Endodermal cell (in vitro differentiated cells): ENCODE results near the gene COL4A2. TPM values are rescaled to one million over a fixed set of nuclear protein-coding genes. Genes with fewer than 3 reads are reported as not detected.

Experiments used
- DNase-seq: peaks from one replicate; pipeline ENCODE4 v3.0.0-alpha.2; 2017
- H3K27ac ChIP-seq: 2 replicates; pipeline ENCODE4 v1.5.1; 2013; ENCODE audit warnings: mild to moderate bottlenecking, low read depth, low read length, moderate library complexity
- H3K27me3 ChIP-seq: 2 replicates; pipeline ENCODE4 v1.6.1; 2013; ENCODE audit warnings: mild to moderate bottlenecking, low read length, moderate library complexity; ENCODE audit not compliant: insufficient read depth, control insufficient read depth, poor library complexity, severe bottlenecking
- H3K36me3 ChIP-seq: 2 replicates; pipeline ENCODE4 v1.7.0; 2013; ENCODE audit warnings: mild to moderate bottlenecking, low read length, moderate library complexity; ENCODE audit not compliant: control insufficient read depth, insufficient read depth
- H3K4me1 ChIP-seq: one replicate; pipeline ENCODE4 v1.7.0; 2013; ENCODE audit warnings: low read length; ENCODE audit not compliant: control insufficient read depth, insufficient read depth
- H3K4me3 ChIP-seq: 2 replicates; pipeline ENCODE4 v1.5.1; 2013; ENCODE audit warnings: mild to moderate bottlenecking, low read length, moderate library complexity
- H3K9ac ChIP-seq: 2 replicates; pipeline ENCODE4 v1.6.1; 2013; ENCODE audit warnings: mild to moderate bottlenecking, low read length, moderate library complexity; ENCODE audit not compliant: poor library complexity, severe bottlenecking; ENCODE audit errors: extremely low read depth
- H3K9me3 ChIP-seq: 2 replicates; pipeline ENCODE4 v1.6.1; 2013; ENCODE audit warnings: mild to moderate bottlenecking, low read length, moderate library complexity; ENCODE audit not compliant: control insufficient read depth
- H3K27ac Mint-ChIP-seq: 2 replicates; pipeline ENCODE4 v1.8.0; 2020; ENCODE audit warnings: mixed read lengths
- H3K27me3 Mint-ChIP-seq: 2 replicates; pipeline ENCODE4 v1.8.0; 2021; ENCODE audit warnings: mild to moderate bottlenecking, mixed read lengths; ENCODE audit not compliant: insufficient read depth
- H3K36me3 Mint-ChIP-seq: 2 replicates; pipeline ENCODE4 v1.8.0; 2020; ENCODE audit warnings: low read depth, mixed read lengths
- H3K4me1 Mint-ChIP-seq: 2 replicates; pipeline ENCODE4 v1.8.0; 2020; ENCODE audit warnings: mixed read lengths
- H3K4me3 Mint-ChIP-seq: 2 replicates; pipeline ENCODE4 v1.8.0; 2020; ENCODE audit warnings: mild to moderate bottlenecking, moderate library complexity, mixed read lengths
- H3K9me3 Mint-ChIP-seq: 2 replicates; pipeline ENCODE4 v1.8.0; 2020; ENCODE audit warnings: mild to moderate bottlenecking, mixed read lengths
- WGBS, 2 experiments: methylation state at CpG; one replicate each; pipeline versions ENCODE4 v1.1.5 to v1.1.7; 2013; ENCODE audit warnings: missing lambda C conversion rate in 2 of 2, mixed read lengths in 1 of 2; ENCODE audit not compliant: insufficient coverage in 1 of 2, insufficient read length in 1 of 2; 5-methylcytosine and 5-hydroxymethylcytosine counted together
- total RNA-seq, 2 donors: library from RNA; stranded (reverse); fragmentation: NEBNext Ultra II Directional in 1 of 2; extraction: Animal tissue kit (Norgen Biotek cat#: 25700) in 1 of 2; gene quantifications; 2 replicates in 1 of 2; 3 replicates in 1 of 2; pipeline ENCODE4 v1.2.1, GENCODE V29; 2021
- TF ChIP-seq, protein P1 (sequence below): fragments of 200-600 bp; sonication (generic); conservative IDR thresholded peaks from 2 replicates; pipeline ENCODE4 v1.5.0; 2021; ENCODE audit warnings: antibody characterized with exemption, mild to moderate bottlenecking

Gene COL4A2
- total RNA-seq, 2 donors from 2014 or later = 388 to 398 TPM

DNA sequence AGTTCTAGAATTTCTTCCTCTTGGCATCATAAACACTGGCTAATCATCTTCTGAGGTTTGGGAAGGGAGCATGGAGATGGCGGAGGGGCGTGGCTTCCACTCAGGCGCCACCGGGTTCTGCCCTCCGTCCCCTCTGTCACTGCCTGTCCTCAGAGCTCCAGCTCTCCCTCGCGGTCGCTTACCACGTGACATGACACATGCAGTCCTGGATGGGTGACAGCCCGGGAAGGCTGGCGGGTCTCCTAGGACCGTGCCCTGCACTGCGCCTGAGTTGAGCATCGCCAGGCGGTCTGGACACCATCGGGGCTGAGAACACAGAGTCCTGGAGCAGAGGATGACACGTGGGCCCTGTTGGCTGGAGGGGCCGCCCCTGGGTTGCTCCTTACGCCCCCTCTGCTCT is 131.1 kb downstream of the COL4A2 start:
- no peaks in the 10 kb centered on the region for H3K9me3 ChIP-seq
- no peak overlapping the region for H3K4me3 ChIP-seq
- no peak overlapping the region for H3K27ac ChIP-seq
- peaks cover 84% of the 10 kb centered on the region for H3K36me3 Mint-ChIP-seq
- no peaks in the 10 kb centered on the region for H3K9me3 Mint-ChIP-seq
- no peaks in the 10 kb centered on the region for H3K4me1 Mint-ChIP-seq
- H3K4me3 Mint-ChIP-seq = no peak overlapping the region
- H3K4me1 ChIP-seq = no peaks in the 10 kb centered on the region
- TF ChIP-seq, protein P1, sequence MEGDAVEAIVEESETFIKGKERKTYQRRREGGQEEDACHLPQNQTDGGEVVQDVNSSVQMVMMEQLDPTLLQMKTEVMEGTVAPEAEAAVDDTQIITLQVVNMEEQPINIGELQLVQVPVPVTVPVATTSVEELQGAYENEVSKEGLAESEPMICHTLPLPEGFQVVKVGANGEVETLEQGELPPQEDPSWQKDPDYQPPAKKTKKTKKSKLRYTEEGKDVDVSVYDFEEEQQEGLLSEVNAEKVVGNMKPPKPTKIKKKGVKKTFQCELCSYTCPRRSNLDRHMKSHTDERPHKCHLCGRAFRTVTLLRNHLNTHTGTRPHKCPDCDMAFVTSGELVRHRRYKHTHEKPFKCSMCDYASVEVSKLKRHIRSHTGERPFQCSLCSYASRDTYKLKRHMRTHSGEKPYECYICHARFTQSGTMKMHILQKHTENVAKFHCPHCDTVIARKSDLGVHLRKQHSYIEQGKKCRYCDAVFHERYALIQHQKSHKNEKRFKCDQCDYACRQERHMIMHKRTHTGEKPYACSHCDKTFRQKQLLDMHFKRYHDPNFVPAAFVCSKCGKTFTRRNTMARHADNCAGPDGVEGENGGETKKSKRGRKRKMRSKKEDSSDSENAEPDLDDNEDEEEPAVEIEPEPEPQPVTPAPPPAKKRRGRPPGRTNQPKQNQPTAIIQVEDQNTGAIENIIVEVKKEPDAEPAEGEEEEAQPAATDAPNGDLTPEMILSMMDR = no peak
- H3K27ac Mint-ChIP-seq = no peak overlapping the region
- no peak overlapping the region for H3K9ac ChIP-seq
- no peaks in the 10 kb centered on the region for H3K27me3 Mint-ChIP-seq
- no peak for DNase-seq
- H3K36me3 ChIP-seq = peaks cover 95% of the 10 kb centered on the region
- H3K27me3 ChIP-seq = no peaks in the 10 kb centered on the region
- WGBS, 2 experiments = 88 to 90% methylated on average over 8 to 19 of the region's 19 CpGs

DNA sequence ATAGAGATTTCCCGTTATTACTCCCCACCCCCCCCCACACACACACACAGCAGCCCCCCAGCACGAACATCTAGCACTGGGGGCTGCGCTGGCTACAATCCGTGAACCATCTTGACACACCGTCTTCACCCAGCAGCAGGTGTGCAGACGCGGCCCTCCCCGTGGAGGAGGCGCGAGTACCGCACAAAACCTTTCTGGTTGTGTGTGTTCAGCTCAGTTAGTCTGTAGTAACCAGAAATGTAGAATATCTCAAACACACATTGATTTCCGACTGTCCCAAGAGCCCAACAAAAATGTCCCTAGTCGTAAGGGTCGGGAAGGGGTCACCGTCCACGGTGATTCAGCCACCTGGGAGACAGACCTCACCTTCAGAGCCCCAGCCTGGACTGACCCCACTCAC is 131.7 kb downstream of the COL4A2 start:
- no peak for DNase-seq
- H3K4me1 Mint-ChIP-seq = no peaks in the 10 kb centered on the region
- H3K9me3 Mint-ChIP-seq = no peaks in the 10 kb centered on the region
- H3K4me3 ChIP-seq = no peak overlapping the region
- H3K27ac Mint-ChIP-seq = peak overlapping the region; percentile 33
- no peaks in the 10 kb centered on the region for H3K9me3 ChIP-seq
- no peak overlapping the region for H3K9ac ChIP-seq
- H3K4me3 Mint-ChIP-seq = no peak overlapping the region
- TF ChIP-seq, protein P1 = no peak
- no peaks in the 10 kb centered on the region for H3K27me3 ChIP-seq
- H3K4me1 ChIP-seq = no peaks in the 10 kb centered on the region
- no peak overlapping the region for H3K27ac ChIP-seq
- 92 to 93% methylated on average over 10 to 16 of the region's 16 CpGs for WGBS, 2 experiments
- no peaks in the 10 kb centered on the region for H3K27me3 Mint-ChIP-seq
- H3K36me3 ChIP-seq = peaks cover 95% of the 10 kb centered on the region
- H3K36me3 Mint-ChIP-seq = peaks cover 85% of the 10 kb centered on the region

DNA sequence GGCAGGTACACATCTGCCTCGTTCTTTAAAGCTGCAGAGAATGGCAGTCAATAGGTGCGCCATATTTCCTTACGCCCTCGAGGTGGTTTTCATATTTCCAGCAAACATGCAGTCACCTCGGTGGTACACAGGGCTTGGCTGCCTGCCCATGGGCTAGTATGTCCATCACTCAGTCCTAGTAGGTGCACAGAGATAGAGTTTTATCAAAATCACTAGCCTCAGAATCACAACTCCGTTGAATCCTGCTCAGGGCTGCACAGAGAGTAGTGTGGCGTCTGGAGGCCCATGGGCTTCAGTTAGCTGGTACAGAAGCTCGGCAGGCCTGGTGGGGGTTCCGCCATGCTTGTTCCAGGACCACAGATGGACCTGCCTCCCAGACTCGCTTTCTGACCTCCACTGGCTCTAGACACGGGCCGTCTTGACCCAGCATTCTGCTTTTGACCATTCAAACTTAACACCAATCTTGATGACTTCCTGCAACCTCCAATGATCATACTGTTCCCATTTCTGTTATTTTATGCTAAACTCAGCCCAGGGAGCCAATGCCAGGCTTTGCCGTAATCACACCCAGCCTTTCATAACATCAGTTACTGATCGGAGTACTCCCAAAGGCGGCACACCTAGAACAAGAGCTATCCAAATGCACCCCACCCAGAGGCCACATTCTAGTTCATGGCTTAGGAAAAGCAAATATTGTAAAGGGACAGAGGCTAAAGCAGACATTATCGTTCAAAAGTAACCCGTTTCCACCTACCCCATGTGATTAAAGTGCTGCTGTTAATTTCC is 134.1 kb downstream of the COL4A2 start:
- WGBS, 2 experiments = 92% methylated on average over 14 to 17 of the region's 17 CpGs
- DNase-seq = no peak
- no peak overlapping the region for H3K4me3 Mint-ChIP-seq
- Histone ChIP-seq H3K9me3 (no peaks in the 10 kb centered on the region), H3K27ac (no peak overlapping the region), H3K27me3 (no peaks in the 10 kb centered on the region), H3K4me3 (no peak overlapping the region), H3K9ac (no peak overlapping the region), H3K36me3 (peaks cover 95% of the 10 kb centered on the region), H3K4me1 (no peaks in the 10 kb centered on the region)
- TF ChIP-seq, protein P1 = no peak
- no peaks in the 10 kb centered on the region for H3K27me3 Mint-ChIP-seq
- H3K27ac Mint-ChIP-seq = no peak overlapping the region
- H3K36me3 Mint-ChIP-seq = peaks cover 85% of the 10 kb centered on the region
- no peaks in the 10 kb centered on the region for H3K4me1 Mint-ChIP-seq
- H3K9me3 Mint-ChIP-seq = no peaks in the 10 kb centered on the region
